Mesodermal cell (in vitro differentiated cells): ENCODE results near the gene CLEC18B.

ENCODE experiments used
- H3K27ac ChIP-seq: 2 replicates; pipeline ENCODE4 v1.7.0; 2013; ENCODE audit warnings: mild to moderate bottlenecking, low read depth, low read length, moderate library complexity; ENCODE audit not compliant: severe bottlenecking
- H3K36me3 ChIP-seq: 2 replicates; pipeline ENCODE4 v1.7.1; 2013; ENCODE audit warnings: mild to moderate bottlenecking, low read length, moderate library complexity; ENCODE audit not compliant: control insufficient read depth, insufficient read depth
- H3K4me1 ChIP-seq: one replicate; pipeline ENCODE4 v1.7.1; 2013; ENCODE audit warnings: mild to moderate bottlenecking, low read length; ENCODE audit not compliant: insufficient read depth, control insufficient read depth, poor library complexity, severe bottlenecking
- H3K4me3 ChIP-seq: 2 replicates; pipeline ENCODE4 v1.7.0; 2013; ENCODE audit warnings: low read length, control low read depth, mild to moderate bottlenecking; ENCODE audit not compliant: insufficient read depth, poor library complexity, severe bottlenecking; ENCODE audit errors: extremely low read depth
- H3K9me3 ChIP-seq: 2 replicates; pipeline ENCODE4 v1.7.1; 2013; ENCODE audit warnings: mild to moderate bottlenecking, low read length, moderate library complexity; ENCODE audit not compliant: control insufficient read depth
- WGBS, 2 experiments: methylation state at CpG; one replicate each; pipeline ENCODE4 v1.1.5; 2013; ENCODE audit warnings: missing lambda C conversion rate in 2 of 2; ENCODE audit not compliant: insufficient coverage in 2 of 2; 5-methylcytosine and 5-hydroxymethylcytosine counted together

The CLEC18B gene

DNA sequence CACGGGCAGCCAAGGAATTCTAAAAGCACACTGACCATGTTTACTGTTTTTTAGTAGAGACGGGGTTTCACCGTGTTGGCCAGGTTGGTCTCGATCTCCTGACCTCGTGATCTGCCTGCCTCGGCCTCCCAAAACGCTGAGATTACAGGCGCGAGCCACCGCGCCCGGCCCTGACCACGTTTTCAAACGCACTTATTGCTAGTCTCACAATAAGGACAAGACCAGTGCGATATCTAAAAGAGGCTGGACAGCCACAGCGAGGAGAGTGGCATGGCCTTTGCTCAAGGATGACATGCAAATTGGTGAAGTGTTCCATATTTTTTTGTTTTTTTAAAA lies 35.0 kb upstream of the CLEC18B start:
- Histone ChIP-seq H3K4me1 (peaks cover 13% of the 10 kb centered on the region), H3K36me3 (peaks cover 88% of the 10 kb centered on the region), H3K9me3 (no peaks in the 10 kb centered on the region), H3K27ac (no peak overlapping the region), H3K4me3 (no peak overlapping the region)
- 96 to 99% methylated on average over 16 of the region's 16 CpGs for WGBS, 2 experiments

DNA sequence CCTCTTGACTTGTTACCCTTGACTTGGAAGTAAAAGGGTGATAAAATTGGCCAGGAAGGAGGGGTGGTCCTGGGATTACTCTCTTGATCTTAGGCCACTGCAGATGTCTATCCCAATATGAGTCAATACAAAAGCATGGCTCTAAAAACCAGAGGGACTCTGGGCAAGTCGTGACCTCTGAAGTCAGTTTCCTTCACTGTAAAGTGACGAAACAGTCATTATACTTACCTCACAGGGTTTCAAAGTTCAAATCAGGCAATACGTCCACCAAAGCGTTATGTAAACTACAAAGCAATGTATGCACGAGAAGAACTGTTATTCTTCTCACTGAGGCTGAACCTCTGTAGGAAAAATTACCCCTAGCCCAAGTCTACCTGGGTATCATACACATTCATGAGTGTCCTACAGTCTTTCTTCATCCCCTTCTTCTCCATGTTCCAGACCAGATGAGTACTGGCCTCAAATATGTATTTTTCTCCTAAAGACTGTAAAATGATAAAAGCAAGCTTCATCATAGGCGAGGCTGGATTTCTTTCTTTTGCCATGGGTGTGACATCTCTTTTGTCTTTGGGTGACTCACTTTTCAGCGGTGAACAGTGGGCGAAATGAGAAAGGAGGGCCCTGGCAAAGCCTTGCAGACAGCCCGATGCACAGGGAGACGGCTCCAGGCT lies 34.5 kb upstream of the CLEC18B start:
- Histone ChIP-seq H3K9me3 (no peaks in the 10 kb centered on the region), H3K36me3 (peaks cover 89% of the 10 kb centered on the region), H3K4me1 (peaks cover 13% of the 10 kb centered on the region), H3K27ac (no peak overlapping the region), H3K4me3 (no peak overlapping the region)
- WGBS, 2 experiments: 94 to 97% methylated on average over 8 to 10 of the region's 10 CpGs

DNA sequence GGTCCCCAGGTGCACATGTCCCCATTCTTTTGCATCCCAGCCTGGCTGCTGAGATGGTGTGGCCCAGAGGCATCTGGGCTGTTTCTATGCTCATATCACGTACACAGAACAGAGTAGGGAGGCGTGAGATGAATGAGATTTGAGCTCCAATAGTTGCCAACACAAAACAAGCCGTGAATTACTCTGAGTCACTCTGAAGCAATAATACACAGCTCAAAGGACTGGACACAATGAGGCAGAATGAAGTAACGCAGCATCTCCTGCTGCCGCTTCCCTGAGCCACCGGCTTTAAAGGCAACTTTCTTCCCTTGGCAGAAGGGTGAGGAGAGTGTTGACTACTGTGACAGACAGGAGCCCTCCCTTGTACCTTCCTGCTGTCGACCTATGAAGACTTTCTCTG lies 33.9 kb upstream of the CLEC18B start:
- no peak overlapping the region for H3K27ac ChIP-seq
- no peaks in the 10 kb centered on the region for H3K9me3 ChIP-seq
- WGBS, 2 experiments: 92 to 100% methylated on average over 3 to 7 of the region's 7 CpGs
- H3K36me3 ChIP-seq: peaks cover 86% of the 10 kb centered on the region
- H3K4me1 ChIP-seq: peaks cover 15% of the 10 kb centered on the region
- no peak overlapping the region for H3K4me3 ChIP-seq

DNA sequence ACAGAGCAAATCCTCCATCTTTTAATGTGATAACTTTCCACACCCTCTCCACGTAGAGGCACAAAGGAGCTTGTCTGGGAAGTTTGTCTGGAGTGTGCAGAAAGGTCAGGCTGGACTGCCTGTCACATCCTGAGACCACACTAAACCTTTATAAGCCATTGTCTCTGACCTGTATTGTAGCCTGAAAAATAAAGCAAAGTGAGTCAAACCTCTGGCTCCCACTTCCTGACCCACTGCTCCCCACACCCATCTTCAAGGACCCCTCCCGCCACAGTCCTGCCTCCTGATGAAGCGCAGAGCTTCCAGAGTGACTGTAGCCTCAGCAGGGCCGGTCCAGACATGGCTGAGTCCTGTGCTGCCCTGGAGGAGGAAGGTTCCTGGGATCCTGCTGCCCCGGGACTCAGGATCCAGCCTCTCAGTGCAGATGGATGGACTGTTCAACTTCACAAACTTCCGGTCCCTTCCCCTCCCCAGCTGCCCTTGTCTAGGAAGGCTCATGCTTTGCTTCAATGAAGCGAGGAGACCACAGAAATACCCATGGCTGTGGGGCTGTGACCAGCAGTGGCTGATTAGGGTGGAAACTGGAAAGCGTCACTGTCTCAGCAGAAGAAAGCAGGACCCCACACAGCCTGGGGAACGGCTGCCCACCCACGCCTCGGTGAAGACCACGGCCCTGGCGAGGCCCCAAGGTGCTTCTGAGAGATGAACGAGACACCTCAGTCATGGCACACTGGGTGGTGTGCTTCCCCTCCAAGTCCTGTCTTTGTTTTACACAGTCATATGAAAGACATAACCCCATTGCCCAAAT lies 30.9 kb upstream of the CLEC18B start:
- peaks cover 68% of the 10 kb centered on the region for H3K36me3 ChIP-seq
- peaks cover 29% of the 10 kb centered on the region for H3K4me1 ChIP-seq
- 97 to 100% methylated on average over 8 to 12 of the region's 14 CpGs for WGBS, 2 experiments
- H3K27ac ChIP-seq: no peak overlapping the region
- H3K9me3 ChIP-seq: no peaks in the 10 kb centered on the region
- no peak overlapping the region for H3K4me3 ChIP-seq

DNA sequence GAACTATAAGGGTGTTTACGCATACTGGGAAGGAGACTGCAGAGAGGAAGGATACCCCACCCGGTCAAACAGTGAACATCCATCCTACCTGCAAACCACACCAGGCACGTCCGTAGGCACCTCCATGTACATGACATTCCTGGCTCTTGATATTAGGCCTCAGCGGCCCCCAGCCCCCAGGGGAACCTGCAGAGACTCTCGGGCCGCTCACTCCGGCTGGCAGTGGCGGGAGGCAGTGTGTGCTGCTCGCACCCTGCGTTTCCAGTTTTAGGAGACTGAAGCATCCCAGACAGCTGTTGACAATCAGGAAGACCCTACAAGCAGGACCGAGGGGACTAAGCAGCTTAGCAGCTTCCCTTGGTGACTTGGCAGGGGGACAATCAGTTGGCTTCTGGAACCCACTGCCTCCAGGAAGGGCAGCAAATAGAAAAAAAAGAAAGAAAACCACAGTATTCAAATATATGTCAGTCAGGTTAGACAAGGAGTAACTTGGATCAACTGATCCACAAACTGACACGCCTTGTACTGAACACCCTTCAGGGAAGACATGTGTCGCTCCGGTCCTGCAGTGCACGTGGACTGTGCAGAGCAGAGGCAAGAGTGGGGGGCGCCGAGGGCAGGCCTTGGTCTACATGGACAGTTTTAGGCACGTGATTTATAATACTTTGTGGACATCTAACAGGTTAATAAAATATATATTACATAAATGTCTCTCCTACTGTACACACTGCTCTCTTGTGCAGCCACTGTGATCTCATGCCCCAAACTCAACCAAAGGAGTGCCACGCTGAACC lies 29.9 kb upstream of the CLEC18B start:
- Histone ChIP-seq H3K27ac (no peak overlapping the region), H3K4me1 (peaks cover 26% of the 10 kb centered on the region), H3K36me3 (peaks cover 59% of the 10 kb centered on the region), H3K4me3 (no peak overlapping the region), H3K9me3 (no peaks in the 10 kb centered on the region)
- 92 to 99% methylated on average over 11 to 15 of the region's 20 CpGs for WGBS, 2 experiments

DNA sequence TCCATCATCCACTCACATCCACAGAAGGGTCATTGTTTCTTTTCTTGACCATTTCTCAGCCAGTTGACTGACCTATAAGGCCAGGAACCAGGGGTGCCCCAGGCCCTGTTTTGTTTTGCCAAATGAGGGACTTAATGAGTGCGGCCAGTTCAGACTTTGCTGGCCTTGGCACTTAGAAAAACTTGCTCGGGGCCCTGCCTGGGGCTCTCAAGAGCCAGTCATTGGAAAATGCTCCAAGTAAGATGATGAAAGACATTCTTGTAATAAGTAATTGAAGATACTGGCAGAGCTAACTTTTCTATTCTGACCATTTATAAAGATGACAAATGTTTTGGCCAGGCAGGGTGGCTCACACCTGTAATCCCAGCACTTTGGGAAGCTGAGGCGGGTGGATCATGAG lies 29.0 kb upstream of the CLEC18B start:
- H3K27ac ChIP-seq: peak overlapping the region; percentile 75
- H3K4me1 ChIP-seq: peaks cover 18% of the 10 kb centered on the region
- H3K36me3 ChIP-seq: peaks cover 49% of the 10 kb centered on the region
- WGBS, 2 experiments: 100% methylated on average over 1 to 2 of the region's 3 CpGs
- H3K4me3 ChIP-seq: no peak overlapping the region
- H3K9me3 ChIP-seq: no peaks in the 10 kb centered on the region

DNA sequence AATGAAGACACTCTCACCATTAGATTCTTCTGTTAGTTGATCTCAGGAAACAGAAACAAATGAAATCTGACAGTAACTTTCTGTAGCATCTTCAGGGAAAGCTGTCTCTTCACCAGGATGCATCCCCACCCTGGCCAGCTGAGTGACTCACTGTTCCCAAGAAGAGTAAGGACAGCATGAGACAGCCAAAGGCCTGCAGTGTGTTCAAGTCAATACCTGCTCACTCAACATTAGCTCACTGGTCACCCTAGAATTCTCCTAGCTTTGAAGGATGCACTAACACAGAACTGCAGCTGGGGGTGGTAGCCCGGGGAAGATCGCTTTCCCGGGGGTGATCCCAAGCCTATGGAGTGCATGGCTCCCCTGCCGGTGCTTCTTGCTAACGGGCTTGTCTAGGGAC lies 28.2 kb upstream of the CLEC18B start:
- H3K4me3 ChIP-seq: no peak overlapping the region
- H3K9me3 ChIP-seq: no peaks in the 10 kb centered on the region
- H3K27ac ChIP-seq: peak overlapping the region; percentile 75
- peaks cover 47% of the 10 kb centered on the region for H3K36me3 ChIP-seq
- 96 to 99% methylated on average over 5 of the region's 5 CpGs for WGBS, 2 experiments
- peaks cover 16% of the 10 kb centered on the region for H3K4me1 ChIP-seq

DNA sequence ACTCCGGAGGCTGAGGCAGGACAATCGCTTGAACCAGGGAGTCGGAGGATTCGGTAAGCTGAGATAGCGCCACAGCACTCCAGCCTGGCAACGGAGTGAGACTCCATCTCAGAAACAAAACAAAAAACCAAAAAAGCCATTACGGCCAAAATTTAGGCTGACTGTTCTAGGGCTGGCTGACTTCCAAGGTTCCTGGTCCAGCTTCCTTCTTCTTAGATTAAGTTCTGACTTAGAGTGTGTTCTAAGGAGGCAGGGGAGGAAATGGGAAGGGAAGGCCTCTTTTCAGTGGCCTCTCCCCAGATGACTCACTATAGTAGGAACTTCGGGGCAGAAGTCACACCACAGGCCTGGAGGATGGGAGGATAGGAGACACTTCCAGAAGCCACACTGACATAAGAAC lies 27.7 kb upstream of the CLEC18B start:
- peak overlapping the region; percentile 75 for H3K27ac ChIP-seq
- H3K36me3 ChIP-seq: peaks cover 44% of the 10 kb centered on the region
- H3K4me1 ChIP-seq: peaks cover 16% of the 10 kb centered on the region
- no peak overlapping the region for H3K4me3 ChIP-seq
- 94 to 100% methylated on average over 2 to 8 of the region's 8 CpGs for WGBS, 2 experiments
- no peaks in the 10 kb centered on the region for H3K9me3 ChIP-seq

DNA sequence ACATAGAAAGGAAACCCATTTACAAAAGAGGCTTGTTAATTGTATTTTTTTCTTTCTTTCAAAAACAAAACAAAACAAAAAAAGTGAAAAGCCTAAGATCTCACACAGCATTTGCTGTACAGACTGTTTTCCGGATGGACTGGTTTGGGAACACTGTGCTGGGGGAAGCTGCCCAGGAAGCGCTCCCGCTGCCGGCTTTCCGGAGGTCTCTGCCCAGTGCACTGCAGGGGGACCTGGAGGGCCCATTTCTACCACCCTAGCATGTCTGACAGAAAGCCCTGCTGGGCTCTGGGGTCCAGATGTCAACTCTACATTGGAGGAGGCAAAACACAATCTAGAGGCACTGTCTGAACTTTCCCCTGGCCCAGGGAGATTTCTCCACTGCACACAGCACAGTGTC lies 26.3 kb upstream of the CLEC18B start:
- Histone ChIP-seq H3K27ac (no peak overlapping the region), H3K9me3 (no peaks in the 10 kb centered on the region), H3K4me1 (peaks cover 16% of the 10 kb centered on the region), H3K4me3 (no peak overlapping the region), H3K36me3 (peaks cover 32% of the 10 kb centered on the region)
- WGBS, 2 experiments: 98 to 100% methylated on average over 5 of the region's 5 CpGs

DNA sequence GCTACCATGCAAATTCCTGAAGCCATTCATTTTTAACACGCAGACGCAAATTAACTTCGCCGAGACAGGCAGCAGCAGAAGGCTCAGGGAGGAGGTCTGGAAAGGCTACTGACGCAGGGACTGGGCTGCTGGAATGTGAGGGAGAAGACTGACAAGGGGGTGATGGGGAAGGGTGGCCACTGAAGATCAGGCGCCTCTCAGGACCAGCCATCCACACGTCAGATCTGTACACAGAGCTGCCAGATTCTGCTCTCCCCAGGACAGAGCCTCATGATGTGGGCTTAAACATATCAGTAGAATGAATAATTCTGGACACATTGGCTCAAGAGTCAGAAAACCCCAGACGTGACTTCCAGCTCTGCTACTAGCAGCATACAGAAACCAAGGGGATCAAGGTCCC lies 25.6 kb upstream of the CLEC18B start:
- peaks cover 31% of the 10 kb centered on the region for H3K36me3 ChIP-seq
- WGBS, 2 experiments: 86 to 91% methylated on average over 6 to 7 of the region's 8 CpGs

More for the DNA sequence above, 25.6 kb upstream of the CLEC18B start:
- no peaks in the 10 kb centered on the region for H3K9me3 ChIP-seq
- H3K27ac ChIP-seq: no peak overlapping the region
- H3K4me3 ChIP-seq: no peak overlapping the region
- H3K4me1 ChIP-seq: peaks cover 16% of the 10 kb centered on the region
